Neural progenitor cell (in vitro differentiated cells): ENCODE data around the gene ATG10. TPM values are rescaled to one million over a fixed set of nuclear protein-coding genes. Genes with fewer than 3 reads are reported as not detected.

ENCODE experiments used
- DNase-seq: peaks from one replicate; pipeline ENCODE4 v3.0.0-alpha.2; 2016; ENCODE audit warnings: low spot score
- H2AFZ ChIP-seq: fragments of 200-600 bp; sonication (generic); replicated peaks from 2 replicates; pipeline ENCODE4 v1.6.1; 2016; ENCODE audit warnings: antibody characterized with exemption
- H3F3A ChIP-seq: fragments of 200-600 bp; sonication (generic); 2 replicates; pipeline ENCODE4 v1.6.1; 2016; ENCODE audit warnings: antibody characterized with exemption, low read depth
- H3K27ac ChIP-seq: fragments of 200-600 bp; sonication (generic); 2 replicates; pipeline ENCODE4 v1.5.1; 2016; ENCODE audit warnings: mild to moderate bottlenecking
- H3K27me3 ChIP-seq: fragments of 200-600 bp; sonication (generic); 2 replicates; pipeline ENCODE4 v1.6.1; 2016; ENCODE audit warnings: mild to moderate bottlenecking, moderate library complexity
- H3K36me3 ChIP-seq: fragments of 200-600 bp; sonication (generic); 2 replicates; pipeline ENCODE4 v1.5.1; 2016
- H3K4me1 ChIP-seq: fragments of 200-600 bp; sonication (generic); 2 replicates; pipeline ENCODE4 v1.6.1; 2016; ENCODE audit warnings: mixed run types
- H3K4me2 ChIP-seq: fragments of 200-600 bp; sonication (generic); 2 replicates; pipeline ENCODE4 v1.6.1; 2016
- H3K4me3 ChIP-seq: fragments of 200-600 bp; sonication (generic); 2 replicates; pipeline ENCODE4 v1.5.1; 2016
- H3K79me2 ChIP-seq: fragments of 200-600 bp; sonication (generic); 2 replicates; pipeline ENCODE4 v1.6.1; 2016; ENCODE audit warnings: low read depth
- H3K9ac ChIP-seq: fragments of 200-600 bp; sonication (generic); 2 replicates; pipeline ENCODE4 v1.6.1; 2016
- H3K9me3 ChIP-seq: fragments of 200-600 bp; sonication (generic); 2 replicates; pipeline ENCODE4 v1.5.1; 2016; ENCODE audit warnings: low read depth
- H4K20me1 ChIP-seq: fragments of 200-600 bp; sonication (generic); 2 replicates; pipeline ENCODE4 v1.6.1; 2016; ENCODE audit warnings: low read depth
- H3K27ac Mint-ChIP-seq: 3 replicates; pipeline ENCODE4 v1.8.0; 2021; ENCODE audit warnings: mixed read lengths
- H3K27me3 Mint-ChIP-seq: 2 replicates; pipeline ENCODE4 v1.8.0; 2022; ENCODE audit warnings: low read depth, mild to moderate bottlenecking, inconsistent platforms, moderate library complexity, mixed read lengths; ENCODE audit not compliant: insufficient read depth
- H3K36me3 Mint-ChIP-seq: 3 replicates; pipeline ENCODE4 v1.8.0; 2021; ENCODE audit warnings: mixed read lengths
- H3K4me1 Mint-ChIP-seq: 3 replicates; pipeline ENCODE4 v1.8.0; 2021; ENCODE audit warnings: mixed read lengths
- H3K4me3 Mint-ChIP-seq: 3 replicates; pipeline ENCODE4 v1.8.0; 2021; ENCODE audit warnings: mild to moderate bottlenecking, moderate library complexity, mixed read lengths
- H3K9me3 Mint-ChIP-seq: 3 replicates; pipeline ENCODE4 v1.8.0; 2020; ENCODE audit warnings: mixed read lengths
- EZH2 ChIP-seq: fragments of 200-600 bp; sonication (generic); IDR thresholded peaks from 2 replicates; pipeline ENCODE4 v1.6.1; 2017; ENCODE audit warnings: antibody characterized with exemption, mild to moderate bottlenecking, moderate library complexity
- EZH2phosphoT487 ChIP-seq: fragments of 200-600 bp; sonication (generic); IDR thresholded peaks from 2 replicates; pipeline ENCODE4 v1.6.1; 2017; ENCODE audit warnings: antibody characterized with exemption
- total RNA-seq: library from RNA; depleted of rRNA; stranded (reverse); fragments of >200 nt; gene quantifications from 2 replicates; pipeline ENCODE4 v1.2.3, GENCODE V29; 2015; ENCODE audit warnings: low replicate concordance
- TF ChIP-seq, protein P1 (sequence below): fragments of 200-600 bp; sonication (generic); IDR thresholded peaks from 2 replicates; pipeline ENCODE4 v1.5.1; 2017; ENCODE audit warnings: antibody characterized with exemption, mild to moderate bottlenecking

Gene ATG10
- total RNA-seq, 1 donor from 2014 or later: 13.4 TPM

DNA sequence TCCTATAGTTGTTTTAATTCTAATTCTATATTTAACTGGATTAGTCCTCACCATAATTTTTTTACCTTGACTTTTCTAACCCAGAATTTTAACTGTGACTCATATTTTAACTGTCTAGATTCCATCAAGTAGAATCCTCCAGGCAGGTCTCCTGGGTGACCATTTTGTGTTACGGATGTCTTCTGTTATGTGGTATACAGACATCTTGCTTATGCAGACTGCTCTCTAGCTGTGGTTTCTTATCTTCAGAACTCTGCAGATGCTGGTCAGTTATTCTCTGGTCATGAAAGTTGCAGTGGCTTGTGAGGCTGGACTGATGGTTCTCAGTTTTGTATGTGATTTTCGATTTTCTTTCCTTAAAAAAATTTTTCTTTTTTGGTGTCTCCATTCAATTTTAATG lies 139.4 kb downstream of the ATG10 start:
- H3K27ac ChIP-seq: no peak overlapping the region
- no peaks in the 10 kb centered on the region for H3K36me3 ChIP-seq
- H3K4me1 ChIP-seq: peaks cover 17% of the 10 kb centered on the region
- Mint-ChIP-seq H3K27ac (no peak overlapping the region), H3K4me3 (no peak overlapping the region), H3K36me3 (no peaks in the 10 kb centered on the region), H3K4me1 (peaks cover 7% of the 10 kb centered on the region), H3K27me3 (no peaks in the 10 kb centered on the region), H3K9me3 (no peaks in the 10 kb centered on the region)
- TF ChIP-seq EZH2 (no peak), EZH2phosphoT487 (no peak)
- TF ChIP-seq, protein P1, sequence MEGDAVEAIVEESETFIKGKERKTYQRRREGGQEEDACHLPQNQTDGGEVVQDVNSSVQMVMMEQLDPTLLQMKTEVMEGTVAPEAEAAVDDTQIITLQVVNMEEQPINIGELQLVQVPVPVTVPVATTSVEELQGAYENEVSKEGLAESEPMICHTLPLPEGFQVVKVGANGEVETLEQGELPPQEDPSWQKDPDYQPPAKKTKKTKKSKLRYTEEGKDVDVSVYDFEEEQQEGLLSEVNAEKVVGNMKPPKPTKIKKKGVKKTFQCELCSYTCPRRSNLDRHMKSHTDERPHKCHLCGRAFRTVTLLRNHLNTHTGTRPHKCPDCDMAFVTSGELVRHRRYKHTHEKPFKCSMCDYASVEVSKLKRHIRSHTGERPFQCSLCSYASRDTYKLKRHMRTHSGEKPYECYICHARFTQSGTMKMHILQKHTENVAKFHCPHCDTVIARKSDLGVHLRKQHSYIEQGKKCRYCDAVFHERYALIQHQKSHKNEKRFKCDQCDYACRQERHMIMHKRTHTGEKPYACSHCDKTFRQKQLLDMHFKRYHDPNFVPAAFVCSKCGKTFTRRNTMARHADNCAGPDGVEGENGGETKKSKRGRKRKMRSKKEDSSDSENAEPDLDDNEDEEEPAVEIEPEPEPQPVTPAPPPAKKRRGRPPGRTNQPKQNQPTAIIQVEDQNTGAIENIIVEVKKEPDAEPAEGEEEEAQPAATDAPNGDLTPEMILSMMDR: no peak
- H3K9ac ChIP-seq: no peak overlapping the region
- no peaks in the 10 kb centered on the region for H3K27me3 ChIP-seq
- H2AFZ ChIP-seq: no peak overlapping the region
- H3K9me3 ChIP-seq: no peaks in the 10 kb centered on the region
- DNase-seq: no peak
- H3F3A ChIP-seq: peaks cover 13% of the 10 kb centered on the region
- no peaks in the 10 kb centered on the region for H4K20me1 ChIP-seq
- no peak overlapping the region for H3K4me3 ChIP-seq
- no peaks in the 10 kb centered on the region for H3K79me2 ChIP-seq
- H3K4me2 ChIP-seq: no peak overlapping the region

DNA sequence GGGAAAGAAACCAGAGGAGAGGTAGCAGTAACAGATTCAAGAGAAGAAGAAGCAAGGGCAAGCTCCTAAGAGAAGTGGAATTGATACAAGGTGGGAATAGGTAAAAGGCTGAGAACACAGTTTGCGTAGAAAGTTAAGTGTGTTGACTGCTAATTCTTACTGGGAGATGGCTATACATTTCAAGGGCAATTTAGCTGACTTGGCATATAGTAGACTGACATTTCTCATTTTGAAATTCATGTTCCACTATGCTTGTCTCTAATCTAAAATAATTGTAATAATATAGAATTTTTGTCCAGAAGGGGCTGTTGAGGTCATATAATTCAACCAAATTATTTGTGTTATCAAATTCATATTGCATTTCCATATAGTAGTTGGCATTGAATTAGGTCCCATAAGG lies 144.0 kb downstream of the ATG10 start:
- no peak overlapping the region for H3K27ac Mint-ChIP-seq
- DNase-seq: no peak
- TF ChIP-seq, protein P1: no peak
- TF ChIP-seq EZH2: no peak
- no peak for TF ChIP-seq EZH2phosphoT487
- Histone ChIP-seq H3K4me1 (no peaks in the 10 kb centered on the region), H3K4me3 (no peak overlapping the region), H3K9ac (no peak overlapping the region), H3F3A (peaks cover 3% of the 10 kb centered on the region), H3K79me2 (no peaks in the 10 kb centered on the region), H3K36me3 (no peaks in the 10 kb centered on the region), H3K27ac (no peak overlapping the region), H2AFZ (no peak overlapping the region), H4K20me1 (no peaks in the 10 kb centered on the region), H3K4me2 (no peak overlapping the region), H3K9me3 (no peaks in the 10 kb centered on the region), H3K27me3 (no peaks in the 10 kb centered on the region)
- H3K9me3 Mint-ChIP-seq: no peaks in the 10 kb centered on the region
- no peaks in the 10 kb centered on the region for H3K4me1 Mint-ChIP-seq
- no peak overlapping the region for H3K4me3 Mint-ChIP-seq
- H3K36me3 Mint-ChIP-seq: no peaks in the 10 kb centered on the region
- H3K27me3 Mint-ChIP-seq: no peaks in the 10 kb centered on the region

DNA sequence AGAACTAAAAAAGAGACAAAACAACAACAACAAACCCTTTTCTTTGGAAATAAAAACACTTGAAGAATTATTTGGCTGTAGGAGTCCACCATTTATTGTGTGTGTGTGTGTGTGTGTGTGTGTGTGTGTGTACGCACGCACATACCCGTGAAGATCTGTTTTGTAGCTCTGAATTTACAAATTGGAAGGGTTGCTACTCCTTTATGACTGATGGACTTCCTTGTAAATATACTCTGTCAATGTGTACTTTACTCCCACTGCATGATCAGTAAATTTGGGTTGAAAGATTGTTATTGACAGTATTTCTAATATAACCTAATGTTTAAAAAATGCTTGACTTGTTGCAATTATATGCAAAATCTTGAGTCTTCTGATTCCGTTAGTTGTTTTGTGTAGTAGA lies 148.1 kb downstream of the ATG10 start:
- Histone ChIP-seq H3K9me3 (peaks cover 3% of the 10 kb centered on the region), H3K27ac (no peak overlapping the region), H3K36me3 (no peaks in the 10 kb centered on the region), H3K4me1 (no peaks in the 10 kb centered on the region), H3K4me3 (no peak overlapping the region), H4K20me1 (no peaks in the 10 kb centered on the region), H3K79me2 (no peaks in the 10 kb centered on the region), H3F3A (peaks cover 3% of the 10 kb centered on the region), H3K4me2 (no peak overlapping the region), H3K9ac (no peak overlapping the region), H2AFZ (no peak overlapping the region), H3K27me3 (no peaks in the 10 kb centered on the region)
- Mint-ChIP-seq H3K4me1 (no peaks in the 10 kb centered on the region), H3K36me3 (peaks cover 2% of the 10 kb centered on the region), H3K9me3 (peaks cover 16% of the 10 kb centered on the region), H3K4me3 (no peak overlapping the region), H3K27ac (no peak overlapping the region), H3K27me3 (no peaks in the 10 kb centered on the region)
- DNase-seq: no peak
- no peak for TF ChIP-seq EZH2
- TF ChIP-seq EZH2phosphoT487: no peak
- TF ChIP-seq, protein P1: no peak
